H1 (cell line): ENCODE data around the gene OXNAD1. TPM values are rescaled to one million over a fixed set of nuclear protein-coding genes. Genes with fewer than 3 reads are reported as not detected.

Experiments used
- CTCF ChIA-PET: fragments of 300-600 bp; sonication (Branson Sonifier 250); formaldehyde crosslinking; loops from one replicate; lab custom pipeline; 2021; ENCODE audit not compliant: partially characterized antibody; lab: Charles Lee
- POLR2A ChIA-PET: fragments of 300-600 bp; sonication (Branson Sonifier 250); formaldehyde crosslinking; loops from one replicate; lab custom pipeline; 2021; ENCODE audit warnings: inconsistent platforms; ENCODE audit not compliant: partially characterized antibody; lab: Charles Lee
- DNase-seq, 2 experiments: peaks; one replicate each; pipeline versions ENCODE4 v3.0.0 to v3.0.0-alpha.2; 2010 to 2022; ENCODE audit warnings: low spot score in 2 of 2, low read depth in 1 of 2, mixed read lengths in 1 of 2
- FAIRE-seq: peaks from 2 replicates; lab custom pipeline; 2011; peaks lifted over from hg19 to GRCh38; lab: Jason Lieb, UNC
- H2AFZ ChIP-seq: 2 replicates; pipeline ENCODE4 v1.8.1; 2012; ENCODE audit warnings: low read length, inconsistent platforms
- H2AK5ac ChIP-seq: 2 replicates; pipeline ENCODE4 v1.6.1; 2013; ENCODE audit warnings: low read depth, low read length
- H2BK120ac ChIP-seq: replicated peaks from 2 replicates; pipeline ENCODE3; 2013; ENCODE audit warnings: low read depth, low read length, inconsistent platforms
- H2BK12ac ChIP-seq: 2 replicates; pipeline ENCODE4 v1.6.1; 2013; ENCODE audit warnings: low read depth, low read length
- H2BK15ac ChIP-seq: 2 replicates; pipeline ENCODE4 v1.6.1; 2013; ENCODE audit warnings: low read length
- H2BK20ac ChIP-seq: 2 replicates; pipeline ENCODE4 v1.6.1; 2013; ENCODE audit warnings: low read length
- H2BK5ac ChIP-seq: 2 replicates; pipeline ENCODE4 v1.6.1; 2013; ENCODE audit warnings: low read depth, low read length
- H3K14ac ChIP-seq: 2 replicates; pipeline ENCODE4 v1.6.1; 2013; ENCODE audit warnings: inconsistent platforms; ENCODE audit not compliant: insufficient read length
- H3K18ac ChIP-seq: 2 replicates; pipeline ENCODE4 v1.6.1; 2013; ENCODE audit warnings: low read length; ENCODE audit errors: extremely low read depth
- H3K23ac ChIP-seq: 2 replicates; pipeline ENCODE4 v1.6.1; 2013; ENCODE audit warnings: inconsistent platforms; ENCODE audit not compliant: insufficient read length
- H3K23me2 ChIP-seq: 2 replicates; pipeline ENCODE4 v1.6.1; 2013; ENCODE audit warnings: low read depth, low read length
- H3K27ac ChIP-seq: 2 replicates; pipeline ENCODE4 v1.6.1; 2011; ENCODE audit warnings: low read depth, low read length, inconsistent platforms
- H3K27me3 ChIP-seq, 4 experiments: replicated peaks in 1 of 4; 1 replicate in 1 of 4; 2 replicates in 3 of 4; pipeline versions ENCODE4 v1.6.1 to v1.8.1; 2011 to 2013; ENCODE audit warnings: low read length in 3 of 4, mild to moderate bottlenecking in 3 of 4, inconsistent platforms in 2 of 4, mixed read lengths in 2 of 4, moderate library complexity in 1 of 4; ENCODE audit not compliant: control insufficient read depth in 3 of 4, insufficient read depth in 3 of 4; ENCODE audit errors: extremely low read depth in 1 of 4
- H3K36me3 ChIP-seq, 4 experiments: 2 replicates each; pipeline versions ENCODE4 v1.6.1 to v1.8.1; 2011 to 2013; ENCODE audit warnings: mild to moderate bottlenecking in 4 of 4, low read length in 3 of 4, moderate library complexity in 2 of 4, control low read depth in 1 of 4, inconsistent platforms in 1 of 4; ENCODE audit not compliant: insufficient read depth in 4 of 4, control insufficient read depth in 2 of 4
- H3K4ac ChIP-seq: replicated peaks from 2 replicates; pipeline ENCODE3; 2013; ENCODE audit warnings: low read length, low read depth, mixed read lengths, inconsistent platforms; ENCODE audit not compliant: insufficient read length
- H3K4me1 ChIP-seq, 4 experiments: replicated peaks in 1 of 4; 1 replicate in 1 of 4; 2 replicates in 3 of 4; pipeline versions ENCODE4 v1.6.1 to v1.8.1; 2011 to 2013; ENCODE audit warnings: low read length in 3 of 4, inconsistent platforms in 2 of 4, mixed read lengths in 1 of 4; ENCODE audit not compliant: insufficient read depth in 4 of 4, control insufficient read depth in 3 of 4
- H3K4me2 ChIP-seq, 2 experiments: 2 replicates each; pipeline versions ENCODE4 v1.6.1 to v1.8.1; 2011 to 2013; ENCODE audit warnings: low read depth in 2 of 2, low read length in 2 of 2, control low read depth in 1 of 2, inconsistent platforms in 1 of 2, mild to moderate bottlenecking in 1 of 2; ENCODE audit not compliant: insufficient read depth in 1 of 2
- H3K4me3 ChIP-seq, 4 experiments: fragments of 200-600, 300-600 bp in 1 of 4; sonication (generic), shearing (Covaris generic), sonication (Bioruptor Twin) in 1 of 4; 2 replicates each; pipeline versions ENCODE4 v1.5.1 to v1.8.1; 2011 to 2016; ENCODE audit warnings: low read length in 4 of 4, low read depth in 3 of 4, control low read depth in 2 of 4, inconsistent platforms in 2 of 4, mild to moderate bottlenecking in 2 of 4, mixed read lengths in 1 of 4, moderate library complexity in 1 of 4; ENCODE audit not compliant: insufficient read depth in 2 of 4; ENCODE audit errors: extremely low read depth in 1 of 4
- H3K56ac ChIP-seq: replicated peaks from 2 replicates; pipeline ENCODE3; 2013; ENCODE audit warnings: low read depth, mild to moderate bottlenecking, mixed read lengths, low read length, inconsistent platforms; ENCODE audit not compliant: insufficient read length
- H3K79me1 ChIP-seq: 2 replicates; pipeline ENCODE4 v1.6.1; 2013; ENCODE audit warnings: low read depth, low read length, control low read depth
- H3K79me2 ChIP-seq, 2 experiments: 2 replicates each; pipeline versions ENCODE4 v1.6.1 to v1.8.1; 2012 to 2013; ENCODE audit warnings: low read length in 2 of 2, mild to moderate bottlenecking in 2 of 2, inconsistent platforms in 1 of 2; ENCODE audit not compliant: insufficient read depth in 2 of 2, control insufficient read depth in 1 of 2
- H3K9ac ChIP-seq, 4 experiments: replicated peaks in 1 of 4; 1 replicate in 1 of 4; 2 replicates in 3 of 4; pipeline versions ENCODE4 v1.6.1 to v1.8.1; 2011 to 2013; ENCODE audit warnings: low read depth in 3 of 4, low read length in 3 of 4, control low read depth in 2 of 4, mild to moderate bottlenecking in 2 of 4, moderate library complexity in 2 of 4, inconsistent platforms in 1 of 4; ENCODE audit errors: extremely low read depth in 1 of 4
- H3K9me3 ChIP-seq, 2 experiments: 2 replicates each; pipeline versions ENCODE4 v1.6.1 to v1.8.1; 2012 to 2013; ENCODE audit warnings: mild to moderate bottlenecking in 2 of 2, moderate library complexity in 2 of 2, control low read depth in 1 of 2, inconsistent platforms in 1 of 2, low read depth in 1 of 2, low read length in 1 of 2, mixed read lengths in 1 of 2; ENCODE audit not compliant: insufficient read depth in 2 of 2
- H4K20me1 ChIP-seq, 2 experiments: replicated peaks in 1 of 2; 2 replicates each; pipeline versions ENCODE3 to v1.8.1; 2011 to 2013; ENCODE audit warnings: inconsistent platforms in 2 of 2, low read length in 2 of 2, mild to moderate bottlenecking in 1 of 2; ENCODE audit not compliant: insufficient read depth in 2 of 2, control insufficient read depth in 1 of 2
- H4K5ac ChIP-seq: 2 replicates; pipeline ENCODE4 v1.6.1; 2013; ENCODE audit warnings: low read length, low read depth, mixed read lengths, inconsistent platforms; ENCODE audit not compliant: insufficient read length
- H4K8ac ChIP-seq: 2 replicates; pipeline ENCODE4 v1.8.0; 2013; ENCODE audit warnings: mild to moderate bottlenecking, moderate library complexity, low read length, inconsistent platforms; ENCODE audit not compliant: insufficient read depth; ENCODE audit errors: extremely low read depth
- H4K91ac ChIP-seq: replicated peaks from 2 replicates; pipeline ENCODE3; 2013; ENCODE audit warnings: low read length, mixed read lengths, inconsistent platforms; ENCODE audit not compliant: insufficient read length
- CHD2 ChIP-seq: IDR thresholded peaks from 2 replicates; pipeline ENCODE4 v1.6.1; 2012; ENCODE audit warnings: low read length, improper control_type of control experiment
- GTF2F1 ChIP-seq: IDR thresholded peaks from 2 replicates; pipeline ENCODE4 v1.6.1; 2012; ENCODE audit warnings: low read depth, low read length, improper control_type of control experiment, borderline replicate concordance
- JUN ChIP-seq: IDR thresholded peaks from 2 replicates; pipeline ENCODE4 v1.6.1; 2011; ENCODE audit warnings: low read depth, mild to moderate bottlenecking, improper control_type of control experiment, low read length
- KDM1A ChIP-seq: fragments of 200-600, 300-600 bp; sonication (generic); IDR thresholded peaks from 2 replicates; pipeline ENCODE4 v1.7.1; 2016; ENCODE audit warnings: mild to moderate bottlenecking, low read length, borderline replicate concordance
- MAX ChIP-seq: IDR thresholded peaks from 2 replicates; pipeline ENCODE4 v1.6.1; 2012; ENCODE audit warnings: inconsistent platforms
- NANOG ChIP-seq: IDR thresholded peaks from 2 replicates; pipeline ENCODE4 v1.6.1; 2011; ENCODE audit warnings: low read length, low read depth, mild to moderate bottlenecking, inconsistent platforms; ENCODE audit not compliant: insufficient read depth, poor library complexity, severe bottlenecking
- RFX5 ChIP-seq: IDR thresholded peaks from 2 replicates; pipeline ENCODE4 v1.6.1; 2011; ENCODE audit warnings: low read depth, low read length, improper control_type of control experiment, borderline replicate concordance
- RNF2 ChIP-seq: fragments of 200-900, 300-1000 bp; sonication (generic); IDR thresholded peaks from 2 replicates; pipeline ENCODE4 v1.7.1; 2016; ENCODE audit warnings: borderline replicate concordance, low read depth, mild to moderate bottlenecking, antibody characterized with exemption, low read length; ENCODE audit not compliant: poor library complexity, severe bottlenecking; ENCODE audit errors: missing control alignments
- SAP30 ChIP-seq: fragments of 300-600 bp; sonication (generic); IDR thresholded peaks from 2 replicates; pipeline ENCODE4 v1.7.1; 2012; ENCODE audit warnings: low read length, moderate library complexity, mild to moderate bottlenecking, inconsistent platforms; ENCODE audit not compliant: insufficient read depth, insufficient replicate concordance
- SIN3A ChIP-seq, 2 experiments: IDR thresholded peaks in 1 of 2; conservative IDR thresholded peaks in 1 of 2; 2 replicates each; pipeline ENCODE4 v1.6.1; 2011 to 2012; ENCODE audit warnings: low read length in 2 of 2, improper control_type of control experiment in 1 of 2, low read depth in 1 of 2, mild to moderate bottlenecking in 1 of 2
- SIRT6 ChIP-seq: IDR thresholded peaks from one replicate; pipeline ENCODE4 v1.7.1; 2012; ENCODE audit warnings: low read length, inconsistent platforms
- SIX5 ChIP-seq: IDR thresholded peaks from 2 replicates; pipeline ENCODE4 v1.6.1; 2011; ENCODE audit warnings: mild to moderate bottlenecking, low read depth, low read length
- SUZ12 ChIP-seq: fragments of 200-600 bp; sonication (generic); IDR thresholded peaks from 2 replicates; pipeline ENCODE4 v1.6.1; 2012; ENCODE audit warnings: mild to moderate bottlenecking, inconsistent platforms, low read length, moderate library complexity, mixed read lengths
- TAF7 ChIP-seq: optimal IDR thresholded peaks from 2 replicates; pipeline ENCODE3; 2011; ENCODE audit warnings: low read depth, mild to moderate bottlenecking, inconsistent platforms, low read length, moderate library complexity, borderline replicate concordance
- whole genome bisulfite sequencing, 2 experiments: shearing (Covaris generic) in 1 of 2; methylation state at CpG; one replicate each; pipeline versions ENCODE4 v1.1.6 to v1.1.7; 2013 to 2015; ENCODE audit warnings: low lambda C conversion rate in 2 of 2, mixed read lengths in 2 of 2, inconsistent platforms in 1 of 2, low coverage in 1 of 2, missing lambda C conversion rate in 1 of 2; ENCODE audit not compliant: insufficient replicate concordance in 2 of 2, insufficient coverage in 1 of 2, insufficient read length in 1 of 2; ENCODE audit errors: extremely low coverage in 1 of 2, missing lambda C conversion rate in 1 of 2; 5-methylcytosine and 5-hydroxymethylcytosine counted together
- polyA plus RNA-seq, 7 experiments: library from polyadenylated mRNA; depleted of rRNA in 3 of 7; stranded (reverse) in 5 of 7; unstranded in 2 of 7; fragments of >200 nt in 5 of 7; fragments of 200-250 nt in 2 of 7; gene quantifications; 1 replicate in 5 of 7; 2 replicates in 1 of 7; 4 replicates in 1 of 7; pipeline versions ENCODE4 v1.2.1 to v1.2.3, GENCODE V29; 2011 to 2013; ENCODE audit warnings: missing spikeins in 2 of 7, mixed read lengths in 2 of 7
- total RNA-seq: library from RNA; stranded (reverse); fragmentation: NEBNext Ultra II Directional; extraction: Animal tissue kit (Norgen Biotek cat#: 25700); gene quantifications from 2 replicates; pipeline ENCODE4 v1.2.1, GENCODE V29; 2021

The OXNAD1 gene
- total and polyA plus RNA-seq, 2 of the 8 experiments (the other 6 are each of a cell fraction or from before 2014, with no cell fraction given) = 14.9 to 24.8 TPM

GRCh38 chr3:16242177-16242576, 22.8 kb upstream of the OXNAD1 start:
- H4K91ac ChIP-seq = no peak overlapping the region
- H2BK15ac ChIP-seq = no peak overlapping the region
- no peak overlapping the region for H3K14ac ChIP-seq
- H3K23me2 ChIP-seq = no peaks in the 10 kb centered on the region
- no peak overlapping the region for H3K18ac ChIP-seq
- no peak overlapping the region for H4K8ac ChIP-seq
- no peak overlapping the region for H3K56ac ChIP-seq
- H3K36me3 ChIP-seq = no peaks in the 10 kb centered on the region
- H2AK5ac ChIP-seq = no peak overlapping the region
- H2BK5ac ChIP-seq = no peak overlapping the region
- 94% methylated on average over 4 of the region's 5 CpGs; no CpG with 5 or more reads in 1 of the 2 experiments for WGBS, 2 experiments
- H3K4ac ChIP-seq = no peak overlapping the region
- ChIA-PET POLR2A (no interaction called here), CTCF (interaction anchor here (0.9 to 2.9 kb wide), 8 partner anchors 10 to 609 kb away, joined by 3 to 13 read pairs (median 4); no protein-coding TSS in a partner anchor)
- no peak overlapping the region for H2AFZ ChIP-seq
- no peaks in the 10 kb centered on the region for H3K79me1 ChIP-seq
- H3K9me3 ChIP-seq = no peaks in the 10 kb centered on the region
- no peak overlapping the region for H3K9ac ChIP-seq
- H2BK12ac ChIP-seq = no peak overlapping the region
- H4K20me1 ChIP-seq = no peaks in the 10 kb centered on the region
- DNase-seq = no peak
- H3K23ac ChIP-seq = no peak overlapping the region
- H2BK20ac ChIP-seq = no peak overlapping the region
- no peak overlapping the region for H2BK120ac ChIP-seq
- H3K4me3 ChIP-seq = no peak overlapping the region
- no peaks in the 10 kb centered on the region for H3K4me1 ChIP-seq
- H3K79me2 ChIP-seq = no peaks in the 10 kb centered on the region
- no peak overlapping the region for H3K4me2 ChIP-seq
- H3K27ac ChIP-seq = no peak overlapping the region
- no peaks in the 10 kb centered on the region for H3K27me3 ChIP-seq
- no peak overlapping the region for H4K5ac ChIP-seq
- no peak for FAIRE-seq
- TF ChIP-seq CHD2 (no peak), RNF2 (no peak), KDM1A (no peak), TAF7 (no peak), SIN3A (conservative IDR thresholded peaks at IDR 0.05 in 1 of 2, IDR thresholded peaks at IDR 0.05 in 1 of 2; ENCODE audit: low read depth in 1 of 2, low read length in 2 of 2) (no peak), SIRT6 (no peak), JUN (no peak), NANOG (no peak), MAX (no peak), SUZ12 (no peak), GTF2F1 (no peak), SAP30 (no peak), SIX5 (no peak), RFX5 (no peak)
